ENCODE measurements around the gene GABRA5.

- TF ChIP-seq EZH2 (IDR thresholded peaks at IDR 0.05; ENCODE audit: insufficient read depth, poor library complexity, severe bottlenecking) (no peak), EZH2phosphoT487 (IDR thresholded peaks at IDR 0.05; ENCODE audit: insufficient read depth, low read depth) (no peak)
These were observed 107.4 kb downstream of the GABRA5 start for GRCh38 chr15:26974120-26974780.

Data from GM23248 (cell line).